Thoracic aorta (tissue), 2 donors: ENCODE data around the gene HMGA1. TPM values are rescaled to one million over a fixed set of nuclear protein-coding genes. Genes with fewer than 3 reads are reported as not detected.
A peak's percentile ranks its signal among the peaks of the same experiment; 100 is the strongest.
"Not testable (repeated sequence)": the region's sequence is repeated elsewhere in the genome, so short reads cannot be mapped to it uniquely, and the experiment has no call there.

Source experiments
- ATAC-seq: fragments of 150-250 bp; one replicate; pipeline ENCODE4 v1.8.0; 2017; ENCODE audit warnings: low read depth; ENCODE audit not compliant: insufficient number of reproducible peaks, low FRiP score
- DNase-seq: peaks from one replicate; pipeline ENCODE4 v3.0.0-alpha.2; 2020; ENCODE audit warnings: low spot score
- H3K27ac ChIP-seq, 2 donors: fragments of 200-600 bp; sonication (generic); 1 replicate in 1 of 2; 2 replicates in 1 of 2; pipeline ENCODE4 v1.5.1; 2016; ENCODE audit warnings: mild to moderate bottlenecking in 2 of 2, moderate library complexity in 2 of 2
- H3K27me3 ChIP-seq: fragments of 200-600 bp; sonication (generic); replicated peaks from 2 replicates; pipeline ENCODE4 v1.6.0; 2016; ENCODE audit warnings: mild to moderate bottlenecking; ENCODE audit not compliant: insufficient read depth
- H3K36me3 ChIP-seq: fragments of 200-600 bp; sonication (generic); one replicate; pipeline ENCODE4 v1.5.1; 2016
- H3K4me1 ChIP-seq, 2 donors: fragments of 200-600 bp; sonication (generic); 1 replicate in 1 of 2; 2 replicates in 1 of 2; pipeline versions ENCODE4 v1.5.1 to v1.6.0; 2016; ENCODE audit warnings: low read depth in 2 of 2, mild to moderate bottlenecking in 1 of 2; ENCODE audit not compliant: control insufficient read depth in 1 of 2
- H3K4me3 ChIP-seq: fragments of 200-600 bp; sonication (generic); 2 replicates; pipeline ENCODE4 v1.5.1; 2016; ENCODE audit warnings: mild to moderate bottlenecking
- H3K9me3 ChIP-seq: fragments of 200-600 bp; sonication (generic); 2 replicates; pipeline ENCODE4 v1.5.1; 2016
- total RNA-seq, 2 donors: library from RNA; depleted of rRNA; stranded (reverse); fragments of >200 nt; gene quantifications; one replicate each; pipeline versions ENCODE4 v1.1.0 to v1.2.3, GENCODE V29; 2016
- TF ChIP-seq, protein P1 (sequence below): fragments of 200-600 bp; sonication (generic); IDR thresholded peaks from one replicate; pipeline ENCODE4 v1.5.1; 2019; ENCODE audit warnings: antibody characterized with exemption

The HMGA1 gene
- total RNA-seq, 2 donors from 2014 or later: 20.7 to 28.0 TPM

DNA sequence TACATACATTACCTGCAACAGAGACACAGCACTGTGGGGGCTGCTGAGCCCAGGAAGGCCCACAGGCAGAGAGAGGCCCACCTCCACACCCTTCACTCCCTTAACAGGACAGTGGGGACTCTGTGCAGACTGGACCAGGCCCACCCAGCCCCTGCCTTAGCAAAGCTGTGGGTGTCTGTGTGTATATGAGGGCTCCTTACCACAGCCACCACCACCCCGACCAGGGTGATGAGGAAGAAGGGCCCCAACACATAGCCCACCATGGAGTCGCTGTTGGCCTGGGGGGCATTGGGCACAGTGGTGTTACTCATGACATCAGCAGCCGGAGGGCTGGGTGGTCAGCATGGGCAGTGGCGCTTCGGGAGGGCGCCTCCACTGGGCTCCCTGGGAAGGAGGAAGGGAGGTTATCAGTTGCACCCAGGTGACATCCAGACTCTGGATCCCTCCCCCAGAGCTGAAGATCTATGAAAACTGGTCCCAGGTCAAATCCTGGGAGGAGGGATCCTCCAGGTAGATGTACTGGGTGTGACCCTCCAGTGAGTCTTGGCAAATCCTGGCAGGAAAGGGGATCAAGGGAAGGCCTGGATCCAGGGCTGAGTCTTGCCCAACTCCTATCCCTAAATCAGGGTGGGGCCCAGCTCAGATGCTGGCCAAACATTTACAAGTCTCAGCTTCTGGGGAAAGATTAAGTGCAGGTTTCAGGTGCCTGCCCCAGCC is 11.0 kb downstream of the HMGA1 start:
- H3K36me3 ChIP-seq: no peaks in the 10 kb centered on the region
- peaks cover 24 to 30% of the 10 kb centered on the region in 2 donors for H3K4me1 ChIP-seq
- no peak for ATAC-seq
- no peaks in the 10 kb centered on the region for H3K27me3 ChIP-seq
- peak overlapping the region; percentile 69 to 85 for H3K27ac ChIP-seq
- H3K4me3 ChIP-seq: peak overlapping the region; percentile 99
- TF ChIP-seq, protein P1, sequence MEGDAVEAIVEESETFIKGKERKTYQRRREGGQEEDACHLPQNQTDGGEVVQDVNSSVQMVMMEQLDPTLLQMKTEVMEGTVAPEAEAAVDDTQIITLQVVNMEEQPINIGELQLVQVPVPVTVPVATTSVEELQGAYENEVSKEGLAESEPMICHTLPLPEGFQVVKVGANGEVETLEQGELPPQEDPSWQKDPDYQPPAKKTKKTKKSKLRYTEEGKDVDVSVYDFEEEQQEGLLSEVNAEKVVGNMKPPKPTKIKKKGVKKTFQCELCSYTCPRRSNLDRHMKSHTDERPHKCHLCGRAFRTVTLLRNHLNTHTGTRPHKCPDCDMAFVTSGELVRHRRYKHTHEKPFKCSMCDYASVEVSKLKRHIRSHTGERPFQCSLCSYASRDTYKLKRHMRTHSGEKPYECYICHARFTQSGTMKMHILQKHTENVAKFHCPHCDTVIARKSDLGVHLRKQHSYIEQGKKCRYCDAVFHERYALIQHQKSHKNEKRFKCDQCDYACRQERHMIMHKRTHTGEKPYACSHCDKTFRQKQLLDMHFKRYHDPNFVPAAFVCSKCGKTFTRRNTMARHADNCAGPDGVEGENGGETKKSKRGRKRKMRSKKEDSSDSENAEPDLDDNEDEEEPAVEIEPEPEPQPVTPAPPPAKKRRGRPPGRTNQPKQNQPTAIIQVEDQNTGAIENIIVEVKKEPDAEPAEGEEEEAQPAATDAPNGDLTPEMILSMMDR: no peak
- DNase-seq: no peak
- no peaks in the 10 kb centered on the region for H3K9me3 ChIP-seq

DNA sequence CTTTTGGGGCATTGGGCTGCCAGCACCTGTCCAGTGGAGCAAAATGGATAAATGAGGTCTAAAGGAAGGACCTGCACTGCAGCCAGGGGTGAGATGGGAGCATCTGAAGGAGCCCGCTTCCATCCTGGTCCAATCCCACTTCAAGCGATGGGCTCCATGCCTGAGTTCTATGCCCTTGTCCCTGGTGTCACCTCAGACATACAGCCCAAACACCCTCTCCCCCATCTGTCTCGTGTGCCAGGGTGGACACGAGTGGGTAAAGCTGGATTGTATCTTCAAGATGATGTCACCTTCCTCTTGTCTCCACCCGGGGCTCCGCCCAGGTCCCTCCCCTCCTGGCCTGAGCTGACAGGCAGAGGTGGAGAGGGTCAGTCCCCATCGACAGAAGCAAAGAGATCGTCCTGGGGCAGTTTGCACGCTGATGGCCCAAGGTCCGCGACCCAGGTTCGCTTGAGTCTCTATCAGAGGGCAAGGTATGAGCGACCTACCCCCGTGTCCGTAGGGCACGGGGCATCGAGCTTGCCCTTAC is 11.6 kb downstream of the HMGA1 start:
- peak overlapping the region; percentile 69 to 85 for H3K27ac ChIP-seq

DNA sequence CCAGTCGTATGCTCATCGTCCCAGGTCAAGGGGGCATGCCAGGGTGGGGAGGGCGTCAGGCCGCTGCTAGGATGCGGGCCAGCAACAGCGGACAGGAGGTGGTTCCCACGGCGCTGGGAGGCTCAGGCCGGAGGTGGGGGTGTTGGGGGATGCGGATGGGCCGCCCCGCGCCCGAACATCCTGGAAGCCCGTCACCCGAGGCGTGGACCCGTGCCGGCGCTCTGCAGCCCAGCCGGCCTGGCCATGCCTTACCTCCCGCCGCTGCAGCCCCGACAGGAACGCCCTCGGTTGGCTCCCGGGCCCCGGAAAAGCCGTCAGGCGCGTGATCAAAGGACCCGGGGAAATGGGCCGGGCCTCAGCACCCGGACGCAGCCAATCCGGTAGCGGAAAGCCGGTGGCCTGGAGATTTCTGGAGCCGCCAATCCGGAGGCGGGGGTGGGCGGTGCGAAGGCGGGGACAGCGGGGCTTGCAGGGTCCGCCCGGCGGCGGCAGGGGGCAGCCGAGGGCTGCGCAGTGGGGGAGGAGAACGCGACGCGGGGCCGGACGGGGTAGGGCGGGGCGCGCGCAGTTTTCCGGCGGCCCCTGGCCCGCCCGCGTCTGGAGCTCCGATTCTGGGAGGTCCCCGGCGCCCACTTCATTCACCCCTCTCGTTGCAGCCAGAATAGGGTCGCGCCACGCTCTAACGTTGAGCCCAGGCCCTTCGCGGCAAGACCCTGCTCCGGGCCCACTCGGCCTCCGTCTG is 12.2 kb downstream of the HMGA1 start, which contains the start of gene SMIM29:
Gene SMIM29, minus strand, starts transcription at position 280 of the 742 bp plus-strand sequence. CDS start 1,215 bp downstream, outside the sequence.
- H3K27me3 ChIP-seq: no peaks in the 10 kb centered on the region
- H3K27ac ChIP-seq: peak within 1 kb of the TSS; percentile 69 to 85
- peak within 1 kb of the TSS; percentile 99 for H3K4me3 ChIP-seq
- no peaks in the 10 kb centered on the region for H3K36me3 ChIP-seq
- peaks cover 19 to 22% of the 10 kb centered on the region in 2 donors for H3K4me1 ChIP-seq
- ATAC-seq (peak; percentile 84), DNase-seq (peak; percentile 85)
- TF ChIP-seq, protein P1: peak; percentile 95
- H3K9me3 ChIP-seq: no peaks in the 10 kb centered on the region

More for the DNA sequence above, 11.6 kb downstream of the HMGA1 start:
- no peaks in the 10 kb centered on the region for H3K9me3 ChIP-seq
- TF ChIP-seq, protein P1: no peak
- no peak for ATAC-seq
- peaks cover 24 to 28% of the 10 kb centered on the region in 2 donors for H3K4me1 ChIP-seq
- no peak for DNase-seq
- H3K4me3 ChIP-seq: peak overlapping the region; percentile 99
- no peaks in the 10 kb centered on the region for H3K27me3 ChIP-seq
- no peaks in the 10 kb centered on the region for H3K36me3 ChIP-seq

DNA sequence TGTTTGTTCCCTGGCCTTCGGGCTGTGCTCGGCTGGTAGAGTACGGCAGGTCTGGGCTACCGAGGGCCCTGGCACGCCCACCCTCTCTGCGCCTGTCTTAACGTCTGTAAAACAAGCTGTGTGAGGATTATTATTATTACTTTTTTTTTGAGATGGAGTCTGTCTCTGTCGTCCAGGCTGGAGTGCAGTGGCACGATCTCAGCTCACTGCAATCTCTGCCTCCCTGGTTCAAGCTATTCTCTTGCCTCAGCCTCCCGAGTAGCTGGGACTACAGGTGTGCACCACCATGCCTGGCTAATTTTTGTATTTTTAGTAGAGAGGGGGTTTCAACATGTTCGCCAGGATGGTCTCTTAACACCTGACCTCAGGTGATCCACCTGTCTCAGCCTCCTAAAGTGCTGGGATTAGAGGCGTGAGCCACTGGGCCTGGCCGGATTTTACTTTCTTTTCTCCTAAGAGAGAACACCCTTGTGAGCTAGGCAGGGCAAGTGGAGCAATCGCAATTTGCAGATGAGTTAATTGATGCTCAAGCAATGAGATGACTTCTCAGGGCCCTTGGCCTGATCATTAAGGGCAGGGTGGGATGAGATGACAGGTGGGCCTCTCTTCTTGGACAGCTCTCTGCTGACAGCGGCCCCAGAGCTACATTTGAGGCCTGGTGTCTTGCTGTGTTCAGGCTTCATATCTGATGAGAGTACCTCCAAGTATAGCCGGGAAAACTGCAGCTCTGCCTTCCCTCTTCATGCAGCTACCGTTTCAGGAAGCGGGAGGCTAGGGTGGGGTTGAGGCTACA is 13.0 kb downstream of the HMGA1 start:
- Histone ChIP-seq H3K4me3 (peak overlapping the region; percentile 99), H3K4me1 (peaks cover 11 to 14% of the 10 kb centered on the region in 2 donors), H3K36me3 (no peaks in the 10 kb centered on the region), H3K9me3 (no peaks in the 10 kb centered on the region), H3K27ac (peak overlapping the region; percentile 67 to 85), H3K27me3 (no peaks in the 10 kb centered on the region)
- ATAC-seq (no peak), DNase-seq (no peak)
- TF ChIP-seq, protein P1: no peak

DNA sequence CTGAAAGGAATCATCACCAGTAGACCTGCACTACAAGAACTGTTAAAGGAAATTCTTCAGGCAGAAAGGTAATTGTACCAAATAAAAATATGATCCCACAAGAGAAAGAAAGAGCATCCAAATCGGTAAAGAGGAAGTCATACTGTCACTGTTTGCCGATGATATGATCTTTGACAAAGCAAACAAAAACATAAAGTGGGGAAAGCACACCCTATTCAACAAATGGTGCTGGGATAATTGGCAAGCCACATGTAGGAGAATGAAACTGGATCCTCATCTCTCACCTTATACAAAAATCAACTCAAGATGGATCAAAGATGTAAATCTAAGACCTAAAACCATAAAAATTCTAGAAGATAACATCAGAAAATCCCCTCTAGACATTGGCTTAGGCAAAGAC is 15.7 kb downstream of the HMGA1 start:
- not testable (repeated sequence) for H3K9me3 ChIP-seq, H3K27me3 ChIP-seq, H3K4me3 ChIP-seq, DNase-seq, H3K27ac ChIP-seq, H3K36me3 ChIP-seq, ATAC-seq, H3K4me1 ChIP-seq
